NT2/D1 (cell line): ENCODE results near the gene MAP6.

Experiments
- DNase-seq: peaks from one replicate; pipeline ENCODE4 v3.0.0-alpha.2; 2011; ENCODE audit warnings: low read depth, low spot score
- H3K27me3 ChIP-seq: 2 replicates; pipeline ENCODE4 v1.6.0; 2011; ENCODE audit warnings: mild to moderate bottlenecking; ENCODE audit not compliant: insufficient read length, insufficient read depth
- H3K36me3 ChIP-seq: 2 replicates; pipeline ENCODE4 v1.6.1; 2011; ENCODE audit warnings: mild to moderate bottlenecking, low read length, mixed read lengths; ENCODE audit not compliant: insufficient read depth, insufficient read length
- H3K4me1 ChIP-seq: 2 replicates; pipeline ENCODE4 v1.5.1; 2011; ENCODE audit not compliant: insufficient read depth, insufficient read length
- H3K4me3 ChIP-seq: 2 replicates; pipeline ENCODE4 v1.5.1; 2011; ENCODE audit warnings: low read depth; ENCODE audit not compliant: insufficient read length
- H3K9ac ChIP-seq: 2 replicates; pipeline ENCODE4 v1.6.0; 2011; ENCODE audit warnings: low read depth; ENCODE audit not compliant: insufficient read length
- H3K9me3 ChIP-seq: 2 replicates; pipeline ENCODE4 v1.5.1; 2011; ENCODE audit warnings: mild to moderate bottlenecking, low read length; ENCODE audit not compliant: insufficient read depth
- SUZ12 ChIP-seq: IDR thresholded peaks from 2 replicates; pipeline ENCODE4 v1.6.1; 2011; ENCODE audit not compliant: insufficient read length, insufficient read depth; ENCODE audit errors: extremely low read depth
- YY1 ChIP-seq: IDR thresholded peaks from 2 replicates; pipeline ENCODE4 v1.6.1; 2011; ENCODE audit not compliant: insufficient read length, insufficient read depth
- ZNF274 ChIP-seq: IDR thresholded peaks from 2 replicates; pipeline ENCODE4 v1.6.1; 2011; ENCODE audit warnings: mild to moderate bottlenecking, low read depth, low read length

MAP6 gene

GRCh38 chr11:75637998-75638397, 30.8 kb downstream of the MAP6 start:
- no peak for TF ChIP-seq SUZ12
- TF ChIP-seq ZNF274: no peak
- TF ChIP-seq YY1: no peak
- H3K9me3 ChIP-seq: no peaks in the 10 kb centered on the region
- DNase-seq: no peak
- no peaks in the 10 kb centered on the region for H3K36me3 ChIP-seq
- H3K9ac ChIP-seq: no peak overlapping the region
- peaks cover 6% of the 10 kb centered on the region for H3K4me1 ChIP-seq
- no peak overlapping the region for H3K4me3 ChIP-seq
- H3K27me3 ChIP-seq: no peaks in the 10 kb centered on the region

- DNase-seq: no peak
- Histone ChIP-seq H3K36me3 (no peaks in the 10 kb centered on the region), H3K4me1 (peaks cover 6% of the 10 kb centered on the region), H3K27me3 (no peaks in the 10 kb centered on the region), H3K9me3 (no peaks in the 10 kb centered on the region), H3K9ac (no peak overlapping the region), H3K4me3 (no peak overlapping the region)
- TF ChIP-seq ZNF274 (no peak), SUZ12 (no peak), YY1 (no peak)
Measured at GRCh38 chr11:75635066-75635862, 33.6 kb downstream of the MAP6 start.

GRCh38 chr11:75633409-75634066, 35.3 kb downstream of the MAP6 start:
- Histone ChIP-seq H3K9me3 (no peaks in the 10 kb centered on the region), H3K27me3 (no peaks in the 10 kb centered on the region), H3K36me3 (no peaks in the 10 kb centered on the region), H3K4me3 (no peak overlapping the region), H3K9ac (no peak overlapping the region), H3K4me1 (peaks cover 3% of the 10 kb centered on the region)
- no peak for DNase-seq
- no peak for TF ChIP-seq YY1
- no peak for TF ChIP-seq SUZ12
- no peak for TF ChIP-seq ZNF274

GRCh38 chr11:75632962-75633361, 35.9 kb downstream of the MAP6 start:
- Histone ChIP-seq H3K4me3 (no peak overlapping the region), H3K27me3 (no peaks in the 10 kb centered on the region)

GRCh38 chr11:75632450-75632849, 36.4 kb downstream of the MAP6 start:
- Histone ChIP-seq H3K27me3 (no peaks in the 10 kb centered on the region), H3K9ac (no peak overlapping the region), H3K36me3 (no peaks in the 10 kb centered on the region), H3K9me3 (no peaks in the 10 kb centered on the region), H3K4me3 (no peak overlapping the region), H3K4me1 (peaks cover 3% of the 10 kb centered on the region)
- no peak for DNase-seq
- no peak for TF ChIP-seq ZNF274

More at GRCh38 chr11:75632962-75633361, 35.9 kb downstream of the MAP6 start:
- DNase-seq: no peak
- Histone ChIP-seq H3K9ac (no peak overlapping the region), H3K9me3 (no peaks in the 10 kb centered on the region), H3K36me3 (no peaks in the 10 kb centered on the region), H3K4me1 (peaks cover 3% of the 10 kb centered on the region)
- TF ChIP-seq ZNF274 (no peak), YY1 (no peak), SUZ12 (no peak)

- TF ChIP-seq SUZ12 (no peak), YY1 (no peak), ZNF274 (no peak)
- Histone ChIP-seq H3K4me3 (no peak overlapping the region), H3K27me3 (no peaks in the 10 kb centered on the region), H3K9me3 (no peaks in the 10 kb centered on the region), H3K36me3 (no peaks in the 10 kb centered on the region), H3K4me1 (peaks cover 3% of the 10 kb centered on the region), H3K9ac (no peak overlapping the region)
- no peak for DNase-seq
Measured at GRCh38 chr11:75631086-75631730, 37.6 kb downstream of the MAP6 start.

- Histone ChIP-seq H3K27me3 (no peaks in the 10 kb centered on the region), H3K4me1 (no peaks in the 10 kb centered on the region), H3K36me3 (no peaks in the 10 kb centered on the region), H3K9ac (no peak overlapping the region), H3K4me3 (no peak overlapping the region), H3K9me3 (no peaks in the 10 kb centered on the region)
- DNase-seq: no peak
- no peak for TF ChIP-seq ZNF274
- no peak for TF ChIP-seq SUZ12
- no peak for TF ChIP-seq YY1
Measured at GRCh38 chr11:75627906-75628668, 40.8 kb downstream of the MAP6 start.
